ENCODE data around the gene NANOS3.

Gene NANOS3

GRCh38 chr19:13864667-13865570 is 12.0 kb upstream of the NANOS3 start:
- no peak for DNase-seq (ENCODE audit: low read depth)

GRCh38 chr19:13865571-13866462 is 11.1 kb upstream of the NANOS3 start:
- DNase-seq (ENCODE audit: low read depth) = no peak

- no peak for DNase-seq (ENCODE audit: low read depth)
Observed at GRCh38 chr19:13866463-13867046, 10.4 kb upstream of the NANOS3 start.

- no peak for DNase-seq (ENCODE audit: low read depth)
Observed at GRCh38 chr19:13868663-13869062, 8.3 kb upstream of the NANOS3 start.

DNA sequence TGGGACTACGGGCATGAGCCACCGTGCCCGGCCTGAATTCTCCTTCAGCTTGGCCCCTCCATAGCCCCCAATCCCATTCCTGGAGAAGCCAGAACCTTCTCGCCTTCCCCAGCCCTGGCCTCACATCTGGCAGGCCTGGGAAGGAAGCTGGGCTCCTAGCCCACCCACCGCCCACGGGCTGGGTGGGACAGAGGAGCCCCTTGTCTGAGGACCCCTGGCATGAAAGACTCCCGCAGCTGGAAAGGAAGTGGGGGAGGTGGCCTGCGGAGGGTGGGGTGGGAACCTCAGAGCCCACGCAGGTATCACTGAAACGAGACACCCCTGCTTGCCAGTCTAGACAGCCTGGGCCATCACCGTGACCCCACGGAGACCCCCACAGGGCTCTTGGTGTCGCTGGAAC is 7.7 kb upstream of the NANOS3 start:
- no peak for DNase-seq (ENCODE audit: low read depth)

- DNase-seq (ENCODE audit: low read depth) = no peak
Observed at GRCh38 chr19:13870873-13871272, 6.1 kb upstream of the NANOS3 start.

- DNase-seq (ENCODE audit: low read depth) = no peak
Observed at GRCh38 chr19:13872339-13872694, 4.6 kb upstream of the NANOS3 start.

GRCh38 chr19:13872695-13873389 is 4.1 kb upstream of the NANOS3 start:
- no peak for DNase-seq (ENCODE audit: low read depth)

DNA sequence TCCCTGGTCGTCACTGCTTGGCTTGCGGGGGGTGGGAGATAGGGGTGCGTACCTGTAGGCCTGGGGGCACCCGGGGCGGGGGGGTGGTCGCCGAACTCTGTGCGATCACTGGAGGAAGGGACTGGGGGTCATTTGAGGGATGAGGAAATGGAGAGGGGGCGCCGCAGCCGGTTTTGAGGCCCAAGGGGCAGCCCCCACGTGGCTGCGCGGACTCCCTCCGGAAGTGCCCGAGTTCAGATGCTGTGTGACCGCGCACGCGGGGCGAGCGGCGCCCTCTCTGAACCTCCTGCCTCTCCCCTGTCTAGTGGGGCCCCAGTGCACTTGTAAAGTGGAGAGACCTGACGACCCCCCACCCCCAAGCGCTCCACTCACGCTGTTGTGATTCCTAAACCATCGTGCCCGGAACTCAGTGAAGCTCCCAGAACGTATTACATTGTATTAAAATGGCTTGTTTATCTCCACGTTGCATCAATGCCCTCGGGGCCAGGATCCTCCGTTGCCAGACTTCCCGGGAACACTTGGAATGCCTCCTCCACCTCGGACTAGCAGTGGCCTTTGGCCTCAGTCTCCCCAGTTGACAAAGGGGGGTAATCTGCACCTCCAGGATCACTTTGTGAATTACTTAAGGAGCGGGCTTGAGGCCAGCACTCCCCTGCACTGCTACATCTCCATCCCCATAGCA is 3.0 kb upstream of the NANOS3 start:
- DNase-seq (ENCODE audit: low read depth) = no peak

- DNase-seq (ENCODE audit: low read depth) = no peak
Observed at GRCh38 chr19:13875824-13876223, 1.1 kb upstream of the NANOS3 start.

DNA sequence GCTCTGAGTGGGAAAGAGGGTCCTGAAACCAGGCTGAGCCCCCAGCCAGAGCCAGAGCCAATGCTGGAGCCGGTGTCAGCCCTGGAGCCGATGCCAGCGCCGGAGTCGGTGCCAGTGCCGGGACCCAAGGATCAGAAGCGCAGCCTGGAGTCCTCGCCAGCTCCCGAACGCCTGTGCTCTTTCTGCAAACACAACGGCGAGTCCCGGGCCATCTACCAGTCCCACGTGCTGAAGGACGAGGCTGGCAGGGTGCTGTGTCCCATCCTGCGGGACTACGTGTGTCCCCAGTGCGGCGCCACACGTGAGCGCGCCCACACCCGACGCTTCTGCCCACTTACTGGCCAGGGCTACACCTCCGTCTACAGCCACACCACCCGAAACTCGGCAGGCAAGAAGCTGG is 369 bp downstream of the NANOS3 start:
- DNase-seq (ENCODE audit: low read depth) = no peak

DNA sequence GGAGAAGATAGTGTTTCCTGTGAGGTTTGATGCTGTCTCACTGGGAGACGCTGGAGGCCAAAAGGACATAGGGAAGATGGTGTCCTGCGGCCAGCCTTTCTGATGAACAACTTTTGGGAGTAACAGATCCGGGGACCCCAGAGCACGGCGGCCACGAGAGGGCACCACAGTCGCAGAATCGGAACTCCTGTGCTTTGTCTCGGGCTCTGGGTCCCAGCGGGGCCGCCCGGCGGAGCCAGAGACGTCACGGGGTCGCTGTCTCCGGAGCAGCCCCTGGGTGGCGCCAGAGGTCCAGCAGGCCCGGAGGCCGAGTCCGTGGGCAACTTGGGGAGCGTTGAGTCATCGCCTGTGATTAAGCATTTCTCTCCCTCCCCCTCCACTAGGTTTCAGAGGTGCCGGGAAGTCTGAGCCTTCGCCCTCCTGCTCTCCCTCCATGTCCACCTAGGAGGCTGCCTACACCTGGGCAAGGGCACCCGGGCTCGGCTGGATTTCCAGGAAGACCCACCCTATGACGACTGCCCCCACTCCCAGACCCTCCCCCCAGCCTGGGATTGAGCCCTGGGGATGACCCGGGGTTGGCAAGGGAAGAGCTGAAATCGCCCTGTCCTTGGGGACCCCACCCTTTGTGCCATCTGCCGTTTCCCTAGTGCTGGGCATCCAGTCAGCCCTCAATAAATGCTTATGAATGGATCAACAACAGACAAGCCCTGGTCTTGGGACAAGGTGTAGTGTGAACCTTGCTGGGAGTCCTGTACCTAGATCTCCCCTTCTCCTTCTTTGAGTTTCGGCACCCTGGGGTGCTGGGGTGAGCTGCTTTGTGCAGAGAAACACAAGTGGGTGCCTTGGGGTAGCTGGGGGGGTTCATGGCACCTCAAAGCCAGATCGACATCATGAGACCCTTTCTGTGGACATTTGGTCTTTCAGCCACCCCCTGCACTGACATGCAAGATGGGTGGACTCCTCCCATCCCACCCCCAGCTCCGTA is 3.4 kb downstream of the NANOS3 start:
- peak; percentile 97 for DNase-seq (ENCODE audit: low read depth)

- DNase-seq (ENCODE audit: low read depth) = no peak
Observed at GRCh38 chr19:13881251-13881691, 4.3 kb downstream of the NANOS3 start.

GRCh38 chr19:13881692-13882418 is 4.9 kb downstream of the NANOS3 start:
- no peak for DNase-seq (ENCODE audit: low read depth)

DNA sequence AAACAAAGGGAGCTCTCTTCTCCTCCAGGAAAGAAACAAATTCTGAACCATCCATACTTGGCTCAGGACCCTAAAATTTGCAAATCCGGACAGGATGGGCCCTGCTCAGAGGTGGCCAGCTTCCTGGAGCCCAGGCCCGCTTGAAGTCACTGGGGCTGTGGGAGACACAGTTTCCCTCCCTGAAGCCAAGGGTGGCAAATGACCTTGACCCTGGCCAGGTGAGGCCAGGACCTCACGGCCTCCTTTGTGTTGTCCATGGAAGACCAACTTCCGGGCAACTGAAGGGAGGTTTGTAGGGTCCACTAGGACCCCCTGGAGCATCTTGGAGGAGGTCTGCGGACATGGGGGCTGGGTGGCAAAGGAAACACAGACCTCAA is 5.5 kb downstream of the NANOS3 start:
- DNase-seq (ENCODE audit: low read depth) = no peak

DNA sequence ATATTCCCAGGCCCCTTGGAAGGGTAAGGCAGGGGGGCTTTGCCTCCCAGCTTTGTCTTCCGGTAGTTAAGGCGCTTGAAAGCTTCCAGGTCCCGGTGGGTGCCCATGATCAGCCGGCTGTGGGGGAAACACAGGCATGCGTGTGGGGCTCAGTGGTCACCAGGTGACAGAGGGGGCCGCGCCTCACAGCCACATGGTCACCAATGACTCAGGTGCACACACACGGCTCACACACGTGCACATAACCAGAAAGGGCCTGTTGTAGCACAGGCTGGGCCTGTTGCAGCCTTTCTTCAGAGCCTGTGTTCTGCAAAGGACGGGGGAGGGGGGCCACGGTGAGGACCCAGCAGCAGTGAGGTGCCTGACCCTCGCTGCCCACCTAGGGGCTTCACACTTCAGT is 5.9 kb downstream of the NANOS3 start:
- no peak for DNase-seq (ENCODE audit: low read depth)

GRCh38 chr19:13883516-13884064 is 6.7 kb downstream of the NANOS3 start:
- no peak for DNase-seq (ENCODE audit: low read depth)

- DNase-seq (ENCODE audit: low read depth) = no peak
Observed at GRCh38 chr19:13884726-13885591, 8.0 kb downstream of the NANOS3 start.
